Stimulated activated CD4-positive, alpha-beta T cell treated with anti-CD3 and anti-CD28 coated beads, Interleukin-15, amount 100 ng/mL, for 1 hour (primary cell): Measurements from ENCODE around the gene PIK3C2B.

Experiments used
- DNase-seq, 2 donors: peaks; one replicate each; pipeline ENCODE4 v3.0.0-alpha.2; 2020; ENCODE audit warnings: low read depth in 1 of 2, low spot score in 1 of 2

PIK3C2B gene

GRCh38 chr1:204461331-204462228, 33.0 kb downstream of the PIK3C2B start:
- DNase-seq = no peak

GRCh38 chr1:204460346-204460745, 34.3 kb downstream of the PIK3C2B start:
- DNase-seq = no peak

- no peak for DNase-seq
Measured at GRCh38 chr1:204459706-204460105, 34.9 kb downstream of the PIK3C2B start.

GRCh38 chr1:204457666-204458065, 36.9 kb downstream of the PIK3C2B start:
- DNase-seq = no peak

- DNase-seq = no peak
Measured at GRCh38 chr1:204456826-204457442, 37.7 kb downstream of the PIK3C2B start.

GRCh38 chr1:204455831-204456145, 38.8 kb downstream of the PIK3C2B start:
- DNase-seq = no peak

GRCh38 chr1:204455063-204455830, 39.4 kb downstream of the PIK3C2B start:
- DNase-seq = no peak

GRCh38 chr1:204454476-204454875, 40.1 kb downstream of the PIK3C2B start:
- DNase-seq = no peak

GRCh38 chr1:204453141-204453772, 41.3 kb downstream of the PIK3C2B start:
- peak; percentile 24 to 59 for DNase-seq

- no peak for DNase-seq
Measured at GRCh38 chr1:204451352-204452124, 43.1 kb downstream of the PIK3C2B start.

GRCh38 chr1:204450461-204451257, 43.9 kb downstream of the PIK3C2B start:
- no peak for DNase-seq

- DNase-seq = no peak
Measured at GRCh38 chr1:204449678-204450280, 44.8 kb downstream of the PIK3C2B start.

GRCh38 chr1:204448991-204449677, 45.5 kb downstream of the PIK3C2B start:
- DNase-seq = no peak

GRCh38 chr1:204448344-204448964, 46.2 kb downstream of the PIK3C2B start:
- no peak for DNase-seq

- no peak for DNase-seq
Measured at GRCh38 chr1:204447736-204448135, 46.9 kb downstream of the PIK3C2B start.

- no peak for DNase-seq
Measured at GRCh38 chr1:204447190-204447589, 47.4 kb downstream of the PIK3C2B start.

- DNase-seq = peak; percentile 58 to 64
Measured at GRCh38 chr1:204446413-204447111, 48.0 kb downstream of the PIK3C2B start.
